HG03378 (cell line): ENCODE measurements around the gene PDZD2.
"Not testable (repeated sequence)": the region's sequence is repeated elsewhere in the genome, so short reads cannot be mapped to it uniquely, and the experiment has no call there.

Experiments used
- ATAC-seq: cut with Tn5 transposase; IDR thresholded peaks from one replicate; pipeline ENCODE4 v1.9.1; 2021; ENCODE audit warnings: mild to moderate bottlenecking, moderate library complexity; ENCODE audit not compliant: unreplicated experiment

The PDZD2 gene

GRCh38 chr5:31767335-31768031 is 128.6 kb downstream of the PDZD2 start:
- no peak for ATAC-seq

GRCh38 chr5:31768046-31768445 is 129.1 kb downstream of the PDZD2 start:
- ATAC-seq, result no peak

DNA sequence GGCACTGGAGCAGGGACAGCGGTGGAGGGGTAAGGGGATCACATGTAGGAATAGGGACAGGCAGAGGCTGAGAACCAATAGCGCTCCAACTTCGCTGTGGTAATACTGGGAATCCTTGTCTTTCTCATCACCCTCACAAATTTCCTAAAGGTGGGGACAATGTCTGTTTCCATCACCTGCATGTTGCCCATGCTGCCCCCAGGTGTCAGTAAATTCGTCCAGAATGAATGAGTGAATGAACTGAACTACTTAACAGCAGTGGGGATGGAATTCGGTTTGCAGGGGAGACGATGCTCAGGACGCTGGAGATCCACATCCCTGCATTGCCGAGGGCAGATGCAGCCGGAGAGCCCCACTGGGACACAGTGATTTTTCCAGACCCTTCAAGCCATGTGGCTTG is 129.9 kb downstream of the PDZD2 start:
- no peak for ATAC-seq

DNA sequence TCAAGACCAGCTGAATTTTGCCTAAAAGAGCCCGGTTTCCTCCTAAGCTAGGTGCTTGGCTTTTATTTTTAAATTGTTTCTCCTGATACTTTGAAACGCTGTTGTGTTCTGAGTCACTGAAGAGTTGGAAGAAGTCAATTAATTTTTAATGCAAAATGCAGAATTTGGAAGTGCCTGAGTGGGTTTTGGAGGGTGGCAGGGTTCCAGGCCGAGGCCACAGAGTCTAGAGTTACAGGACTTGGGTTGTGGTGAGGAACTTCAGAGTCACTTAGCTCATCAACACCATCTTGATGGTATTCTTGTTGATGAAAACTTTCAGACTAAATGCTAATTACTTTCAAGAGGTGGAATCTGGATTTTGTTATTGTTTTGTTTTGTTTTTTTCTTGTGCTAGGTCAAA is 130.6 kb downstream of the PDZD2 start:
- ATAC-seq, result peak; percentile 27

GRCh38 chr5:31770132-31770720 is 131.3 kb downstream of the PDZD2 start:
- ATAC-seq, result no peak

DNA sequence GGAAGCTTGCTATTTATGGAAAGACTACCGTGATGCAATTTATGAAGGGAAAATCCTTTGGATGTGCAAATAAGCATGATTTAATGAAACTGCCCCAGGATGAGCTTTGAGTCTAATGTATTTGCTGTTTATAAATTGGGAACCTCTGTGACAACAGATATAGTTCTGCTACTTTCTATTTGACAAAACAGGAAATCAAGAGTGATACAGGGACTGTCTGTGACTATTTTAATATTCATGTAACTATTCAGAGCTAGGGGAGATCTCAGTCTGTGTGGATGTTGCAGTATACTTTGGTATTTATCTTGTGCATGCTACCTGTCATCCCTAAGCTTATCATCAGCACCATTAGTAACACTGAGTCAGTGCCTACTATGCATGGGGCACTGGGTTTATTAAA is 132.1 kb downstream of the PDZD2 start:
- peak; percentile 95 for ATAC-seq

DNA sequence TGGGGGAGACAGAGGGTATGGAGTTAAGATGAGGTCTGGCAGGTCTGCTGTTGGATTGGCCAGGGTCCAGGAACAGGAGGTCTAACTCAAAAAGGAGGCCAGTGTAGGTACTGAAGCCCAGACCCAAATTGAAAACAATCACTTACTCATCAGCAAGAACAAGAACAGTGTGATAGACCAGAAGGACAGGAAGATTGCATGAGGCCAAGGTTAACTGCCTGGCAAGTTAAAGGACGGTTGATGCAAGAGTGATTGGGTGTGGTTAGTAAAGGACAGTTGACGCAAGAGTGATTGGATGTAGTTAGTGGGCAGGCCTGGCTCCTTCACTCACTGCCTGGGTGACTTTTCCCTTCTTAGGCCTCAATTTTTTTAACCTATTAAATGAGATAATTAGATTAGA is 132.6 kb downstream of the PDZD2 start:
- ATAC-seq, result peak; percentile 20

- not testable (repeated sequence) for ATAC-seq
These were observed 137.4 kb downstream of the PDZD2 start for GRCh38 chr5:31776294-31776693.

DNA sequence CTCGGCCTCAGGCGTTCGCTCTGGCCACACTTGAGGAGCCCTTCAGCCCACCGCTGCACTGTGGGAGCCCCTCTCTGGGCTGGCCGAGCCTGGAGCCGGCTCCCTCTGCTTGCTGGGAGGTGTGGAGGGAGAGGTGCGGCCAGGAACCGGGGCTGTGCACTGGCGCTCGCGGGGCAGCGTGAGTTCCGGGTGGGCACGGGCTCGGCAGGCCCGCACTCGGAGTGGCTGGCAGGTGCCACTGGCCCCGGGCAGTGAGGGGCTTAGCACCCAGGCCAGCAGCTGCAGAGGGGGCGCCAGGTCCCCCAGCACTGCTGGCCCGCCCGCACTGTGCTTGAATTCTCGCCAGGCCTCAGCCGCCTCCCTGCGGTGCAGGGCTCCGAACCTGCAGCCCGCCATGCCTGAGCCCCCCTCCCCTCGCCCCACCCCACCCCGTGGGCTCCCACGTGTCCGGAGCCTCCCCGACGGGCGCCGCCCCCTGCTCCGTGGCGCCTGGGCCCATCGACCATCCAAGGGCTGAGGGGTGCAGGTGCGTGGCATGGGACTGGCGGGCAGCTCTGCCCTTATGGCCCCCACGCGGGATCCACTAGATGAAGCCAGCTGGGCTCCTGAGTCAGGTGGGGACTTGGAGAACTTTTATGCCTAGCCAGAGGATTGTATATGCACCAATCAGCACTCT is 138.2 kb downstream of the PDZD2 start:
- no peak for ATAC-seq

GRCh38 chr5:31781772-31782171 is 142.8 kb downstream of the PDZD2 start:
- ATAC-seq, result no peak

- no peak for ATAC-seq
These were observed 144.2 kb downstream of the PDZD2 start for GRCh38 chr5:31783086-31783645.

GRCh38 chr5:31783731-31784130 is 144.8 kb downstream of the PDZD2 start:
- ATAC-seq, result no peak

DNA sequence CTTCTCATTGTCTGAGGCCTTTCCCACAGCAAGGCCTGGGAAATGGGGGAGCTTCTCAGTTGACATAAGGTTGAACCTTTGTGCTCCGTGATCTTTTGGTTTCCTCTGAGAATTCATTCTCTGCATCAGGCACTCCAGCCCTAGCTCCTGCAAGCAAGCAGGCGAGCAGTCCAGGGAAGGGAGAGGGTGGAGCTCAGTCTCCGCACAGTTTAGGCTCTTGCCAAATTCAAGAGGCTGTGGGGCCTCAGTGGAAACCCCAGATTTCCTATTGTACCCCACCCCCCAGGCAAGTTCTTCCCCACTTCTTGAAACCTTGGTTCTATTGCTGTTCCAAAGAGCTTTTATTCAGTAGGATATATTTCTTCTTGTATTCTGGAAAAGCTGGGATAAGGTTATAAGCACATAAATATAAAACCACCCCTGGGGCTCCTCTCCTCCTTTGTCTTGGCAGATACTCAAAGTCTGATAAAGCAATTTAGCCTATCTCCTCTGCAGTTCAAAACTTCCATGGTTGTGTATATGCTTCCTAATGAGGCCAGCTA is 147.2 kb downstream of the PDZD2 start:
- no peak for ATAC-seq

DNA sequence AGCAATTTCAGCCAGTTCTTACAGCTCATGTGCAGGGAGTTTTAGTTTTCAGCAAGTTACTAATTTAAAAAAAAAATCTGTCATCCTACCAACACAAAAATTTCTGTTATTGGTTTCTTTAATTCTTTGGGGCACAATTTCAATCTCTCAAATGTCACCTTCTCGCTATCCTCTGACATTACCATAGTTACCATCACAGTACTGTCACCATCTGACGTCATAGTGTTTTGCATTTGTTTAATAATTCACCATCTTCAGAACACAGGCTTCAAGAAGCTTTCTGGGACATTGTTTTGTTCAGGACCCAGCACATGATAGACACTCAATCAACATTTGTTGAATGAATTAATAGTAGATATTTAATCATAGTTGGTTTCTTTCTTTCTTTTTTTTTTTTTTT is 155.1 kb downstream of the PDZD2 start:
- ATAC-seq, result no peak

DNA sequence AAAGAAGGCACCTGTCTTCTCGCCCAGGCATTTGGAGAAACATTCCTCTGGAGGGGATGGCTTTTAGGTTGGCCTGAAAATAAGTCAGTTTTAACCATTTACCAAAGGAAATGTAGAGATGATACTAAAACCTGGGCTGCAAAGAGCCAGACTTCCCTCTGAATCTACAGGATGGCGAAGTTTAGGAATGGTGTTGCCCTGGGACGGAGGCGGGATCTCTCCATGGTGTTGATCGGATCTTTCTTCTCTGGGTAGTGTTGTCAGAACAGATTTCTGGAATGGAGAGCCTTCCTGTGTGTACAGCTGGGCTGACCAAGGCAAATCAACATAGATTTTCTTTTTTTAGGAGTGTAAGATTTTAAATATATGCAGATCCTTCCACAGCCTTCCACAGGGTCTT is 159.2 kb downstream of the PDZD2 start:
- no peak for ATAC-seq

GRCh38 chr5:31800351-31800750 is 161.4 kb downstream of the PDZD2 start:
- no peak for ATAC-seq

DNA sequence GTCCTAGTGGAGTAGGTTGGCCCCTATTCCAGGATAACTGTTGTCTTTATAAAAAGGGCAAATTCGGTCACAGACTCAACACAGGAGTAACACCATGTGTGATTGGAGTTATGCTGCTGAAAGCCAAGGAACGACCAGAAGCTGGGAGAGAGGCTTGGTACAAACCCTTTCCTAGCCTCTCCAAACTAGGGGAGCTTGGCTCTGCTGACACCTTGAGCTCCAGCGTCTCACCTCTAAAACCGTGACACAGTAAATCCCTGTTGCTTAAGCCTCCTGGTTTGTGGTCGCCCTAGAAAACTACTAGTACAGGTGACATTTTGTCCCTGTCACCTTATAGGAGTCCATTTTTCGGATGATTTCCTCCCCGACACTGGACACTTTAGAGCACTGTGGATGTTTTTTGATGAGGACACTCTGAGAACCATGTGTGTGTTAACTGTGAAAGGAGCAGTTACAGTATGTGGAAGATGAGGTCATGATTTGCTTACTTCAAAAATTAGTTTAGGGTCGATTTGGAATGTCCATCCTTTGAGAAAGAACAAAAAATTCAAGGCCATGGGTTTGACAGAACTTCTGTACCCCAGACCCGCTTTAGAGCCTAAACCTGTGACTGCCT is 167.0 kb downstream of the PDZD2 start:
- no peak for ATAC-seq

DNA sequence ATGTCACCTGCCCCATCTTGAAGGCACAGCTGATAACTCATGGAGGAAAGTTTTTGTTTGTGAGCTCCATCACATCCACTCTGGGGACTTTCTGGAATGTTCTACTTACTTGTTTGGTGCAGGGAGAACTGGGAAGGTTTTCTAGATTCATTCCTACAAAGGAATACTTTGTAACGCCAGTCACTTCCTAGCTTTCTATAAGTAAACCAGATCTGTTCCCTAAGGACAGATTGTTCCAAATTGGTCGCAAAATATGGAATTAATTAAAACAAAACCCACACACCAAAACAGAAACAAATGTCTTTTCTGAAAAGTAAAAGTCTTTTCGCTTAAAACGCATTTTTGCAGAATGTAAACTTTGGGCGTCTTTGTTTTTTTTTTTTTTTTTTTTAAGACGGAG is 167.6 kb downstream of the PDZD2 start:
- ATAC-seq, result no peak

DNA sequence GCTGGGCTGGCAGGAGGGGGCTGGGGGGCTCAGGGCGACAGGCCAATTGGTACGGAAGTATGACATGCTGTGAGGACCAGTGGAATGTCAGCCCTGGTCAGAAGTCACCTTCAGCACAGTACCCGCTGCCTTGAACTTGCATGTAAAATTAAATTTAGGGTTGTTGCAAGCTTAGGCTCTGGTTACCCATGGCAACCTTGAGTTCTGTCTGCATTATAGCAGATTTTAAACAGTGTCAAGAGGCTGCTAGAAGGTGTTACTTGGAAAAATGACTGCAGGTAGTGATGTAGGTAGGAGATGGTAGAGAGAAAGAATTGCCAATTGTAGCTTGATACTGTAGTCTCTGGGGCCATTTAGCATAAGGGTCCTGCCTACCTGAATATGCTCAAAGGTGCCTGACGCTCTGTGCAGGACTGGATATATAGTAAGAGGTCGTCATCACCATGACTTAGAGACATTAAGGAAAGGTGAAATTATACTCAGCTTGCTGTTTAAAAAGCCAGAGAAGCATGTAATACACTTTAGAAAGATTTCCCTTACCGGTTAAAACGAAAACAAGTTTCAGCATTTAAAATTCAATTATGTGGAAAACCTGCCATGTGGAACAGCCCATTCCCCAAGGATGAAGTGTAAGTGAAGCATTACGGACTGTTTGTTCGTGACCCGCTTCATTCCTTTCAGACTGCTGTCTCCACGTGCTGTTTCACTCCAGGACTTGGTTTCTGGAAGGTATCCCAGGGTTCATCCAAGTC is 169.0 kb downstream of the PDZD2 start:
- no peak for ATAC-seq

GRCh38 chr5:31809050-31809870 is 170.3 kb downstream of the PDZD2 start:
- no peak for ATAC-seq
